Measurements from ENCODE around the gene SLC9A3.
"Not testable (repeated sequence)": the region's sequence is repeated elsewhere in the genome, so short reads cannot be mapped to it uniquely, and the experiment has no call there.

SLC9A3 gene

GRCh38 chr5:513216-514100, 10.8 kb downstream of the SLC9A3 start:
- H3K9ac ChIP-seq (ENCODE audit: low read depth, low read length) = no peak overlapping the region
- no peaks in the 10 kb centered on the region for H3K9me3 ChIP-seq (ENCODE audit: control insufficient read depth, insufficient read depth, low read length)
- no peak overlapping the region for H3K27ac ChIP-seq (ENCODE audit: low read depth, low read length)
- no peaks in the 10 kb centered on the region for H3K27me3 ChIP-seq (ENCODE audit: control insufficient read depth, insufficient read depth, low read length)
- H3K4me3 ChIP-seq (ENCODE audit: low read depth, low read length) = no peak overlapping the region
- no peaks in the 10 kb centered on the region for H3K36me3 ChIP-seq (ENCODE audit: control insufficient read depth, insufficient read depth, low read length)
- no peaks in the 10 kb centered on the region for H3K4me1 ChIP-seq (ENCODE audit: control insufficient read depth, insufficient read depth, low read length)

- no peak overlapping the region for H3K9ac ChIP-seq (ENCODE audit: low read depth, low read length)
- H3K4me1 ChIP-seq (ENCODE audit: control insufficient read depth, insufficient read depth, low read length) = no peaks in the 10 kb centered on the region
Measured at GRCh38 chr5:511476-511875, 12.8 kb downstream of the SLC9A3 start.

GRCh38 chr5:510521-510920, 13.7 kb downstream of the SLC9A3 start:
- Histone ChIP-seq H3K4me3 (ENCODE audit: low read depth, low read length) (no peak overlapping the region), H3K27ac (ENCODE audit: low read depth, low read length) (no peak overlapping the region), H3K36me3 (ENCODE audit: control insufficient read depth, insufficient read depth, low read length) (no peaks in the 10 kb centered on the region), H3K9ac (ENCODE audit: low read depth, low read length) (no peak overlapping the region), H3K27me3 (ENCODE audit: control insufficient read depth, insufficient read depth, low read length) (no peaks in the 10 kb centered on the region), H3K4me1 (ENCODE audit: control insufficient read depth, insufficient read depth, low read length) (no peaks in the 10 kb centered on the region), H3K9me3 (ENCODE audit: control insufficient read depth, insufficient read depth, low read length) (no peaks in the 10 kb centered on the region)

More at GRCh38 chr5:511476-511875, 12.8 kb downstream of the SLC9A3 start:
- Histone ChIP-seq H3K27me3 (ENCODE audit: control insufficient read depth, insufficient read depth, low read length) (no peaks in the 10 kb centered on the region), H3K27ac (ENCODE audit: low read depth, low read length) (no peak overlapping the region), H3K36me3 (ENCODE audit: control insufficient read depth, insufficient read depth, low read length) (no peaks in the 10 kb centered on the region), H3K4me3 (ENCODE audit: low read depth, low read length) (no peak overlapping the region), H3K9me3 (ENCODE audit: control insufficient read depth, insufficient read depth, low read length) (no peaks in the 10 kb centered on the region)

GRCh38 chr5:509611-510185, 14.6 kb downstream of the SLC9A3 start:
- Histone ChIP-seq H3K27me3 (ENCODE audit: control insufficient read depth, insufficient read depth, low read length) (no peaks in the 10 kb centered on the region), H3K4me1 (ENCODE audit: control insufficient read depth, insufficient read depth, low read length) (no peaks in the 10 kb centered on the region), H3K4me3 (ENCODE audit: low read depth, low read length) (no peak overlapping the region), H3K9ac (ENCODE audit: low read depth, low read length) (no peak overlapping the region), H3K36me3 (ENCODE audit: control insufficient read depth, insufficient read depth, low read length) (no peaks in the 10 kb centered on the region), H3K27ac (ENCODE audit: low read depth, low read length) (no peak overlapping the region), H3K9me3 (ENCODE audit: control insufficient read depth, insufficient read depth, low read length) (no peaks in the 10 kb centered on the region)

- not testable (repeated sequence) for H3K4me3 ChIP-seq (ENCODE audit: low read depth, low read length); H3K27ac ChIP-seq (ENCODE audit: low read depth, low read length); H3K9me3 ChIP-seq (ENCODE audit: control insufficient read depth, insufficient read depth, low read length); H3K27me3 ChIP-seq (ENCODE audit: control insufficient read depth, insufficient read depth, low read length); H3K9ac ChIP-seq (ENCODE audit: low read depth, low read length); H3K4me1 ChIP-seq (ENCODE audit: control insufficient read depth, insufficient read depth, low read length); H3K36me3 ChIP-seq (ENCODE audit: control insufficient read depth, insufficient read depth, low read length)
Measured at GRCh38 chr5:507986-508575, 16.2 kb downstream of the SLC9A3 start.

GRCh38 chr5:505951-506525, 18.2 kb downstream of the SLC9A3 start:
- no peak overlapping the region for H3K4me3 ChIP-seq (ENCODE audit: low read depth, low read length)
- no peak overlapping the region for H3K27ac ChIP-seq (ENCODE audit: low read depth, low read length)
- H3K9me3 ChIP-seq (ENCODE audit: control insufficient read depth, insufficient read depth, low read length) = no peaks in the 10 kb centered on the region
- H3K4me1 ChIP-seq (ENCODE audit: control insufficient read depth, insufficient read depth, low read length) = no peaks in the 10 kb centered on the region
- no peaks in the 10 kb centered on the region for H3K36me3 ChIP-seq (ENCODE audit: control insufficient read depth, insufficient read depth, low read length)
- H3K27me3 ChIP-seq (ENCODE audit: control insufficient read depth, insufficient read depth, low read length) = no peaks in the 10 kb centered on the region
- H3K9ac ChIP-seq (ENCODE audit: low read depth, low read length) = no peak overlapping the region

- Histone ChIP-seq H3K27ac (ENCODE audit: low read depth, low read length) (no peak overlapping the region), H3K36me3 (ENCODE audit: control insufficient read depth, insufficient read depth, low read length) (no peaks in the 10 kb centered on the region), H3K9me3 (ENCODE audit: control insufficient read depth, insufficient read depth, low read length) (no peaks in the 10 kb centered on the region), H3K4me1 (ENCODE audit: control insufficient read depth, insufficient read depth, low read length) (no peaks in the 10 kb centered on the region), H3K9ac (ENCODE audit: low read depth, low read length) (no peak overlapping the region), H3K4me3 (ENCODE audit: low read depth, low read length) (no peak overlapping the region), H3K27me3 (ENCODE audit: control insufficient read depth, insufficient read depth, low read length) (no peaks in the 10 kb centered on the region)
Measured at GRCh38 chr5:504326-505154, 19.7 kb downstream of the SLC9A3 start.

GRCh38 chr5:502325-503079, 21.7 kb downstream of the SLC9A3 start:
- Histone ChIP-seq H3K4me1 (ENCODE audit: control insufficient read depth, insufficient read depth, low read length) (no peaks in the 10 kb centered on the region), H3K27me3 (ENCODE audit: control insufficient read depth, insufficient read depth, low read length) (no peaks in the 10 kb centered on the region), H3K4me3 (ENCODE audit: low read depth, low read length) (no peak overlapping the region), H3K9me3 (ENCODE audit: control insufficient read depth, insufficient read depth, low read length) (no peaks in the 10 kb centered on the region), H3K27ac (ENCODE audit: low read depth, low read length) (no peak overlapping the region), H3K36me3 (ENCODE audit: control insufficient read depth, insufficient read depth, low read length) (no peaks in the 10 kb centered on the region), H3K9ac (ENCODE audit: low read depth, low read length) (no peak overlapping the region)

GRCh38 chr5:501831-502184, 22.4 kb downstream of the SLC9A3 start:
- Histone ChIP-seq H3K4me3 (ENCODE audit: low read depth, low read length) (no peak overlapping the region), H3K4me1 (ENCODE audit: control insufficient read depth, insufficient read depth, low read length) (no peaks in the 10 kb centered on the region), H3K9ac (ENCODE audit: low read depth, low read length) (no peak overlapping the region), H3K36me3 (ENCODE audit: control insufficient read depth, insufficient read depth, low read length) (no peaks in the 10 kb centered on the region), H3K27ac (ENCODE audit: low read depth, low read length) (no peak overlapping the region), H3K9me3 (ENCODE audit: control insufficient read depth, insufficient read depth, low read length) (no peaks in the 10 kb centered on the region), H3K27me3 (ENCODE audit: control insufficient read depth, insufficient read depth, low read length) (no peaks in the 10 kb centered on the region)

- no peaks in the 10 kb centered on the region for H3K9me3 ChIP-seq (ENCODE audit: control insufficient read depth, insufficient read depth, low read length)
- H3K4me3 ChIP-seq (ENCODE audit: low read depth, low read length) = no peak overlapping the region
- H3K27me3 ChIP-seq (ENCODE audit: control insufficient read depth, insufficient read depth, low read length) = peaks cover 5% of the 10 kb centered on the region
- H3K36me3 ChIP-seq (ENCODE audit: control insufficient read depth, insufficient read depth, low read length) = no peaks in the 10 kb centered on the region
- H3K4me1 ChIP-seq (ENCODE audit: control insufficient read depth, insufficient read depth, low read length) = no peaks in the 10 kb centered on the region
- no peak overlapping the region for H3K27ac ChIP-seq (ENCODE audit: low read depth, low read length)
- no peak overlapping the region for H3K9ac ChIP-seq (ENCODE audit: low read depth, low read length)
Measured at GRCh38 chr5:501105-501830, 23.0 kb downstream of the SLC9A3 start.
